HepG2 (cell line): ENCODE results near the gene HTRA3. TPM values are rescaled to one million over a fixed set of nuclear protein-coding genes. Genes with fewer than 3 reads are reported as not detected.

Experiments
- ATAC-seq: fragments of 200-7000 bp; cut with Tn5 transposase; 3 replicates; pipeline ENCODE4 v1.9.1; 2020; ENCODE audit warnings: mild to moderate bottlenecking, moderate library complexity
- BruUV-seq: library from RNA; stranded (reverse); fragments of 400-500 nt; replicated peaks from 2 replicates; lab custom pipeline; 2021; lab: Mats Ljungman, UMichigan
- CTCF ChIA-PET: fragments of 300-600 bp; formaldehyde crosslinking; extraction: SDS; loops from one replicate; lab custom pipeline; 2021; ENCODE audit warnings: low total read pairs, inconsistent platforms, low intra/inter-chr PET ratio; lab: Yijun Ruan, JAX
- POLR2A ChIA-PET: fragments of 350-600 bp; sonication (Branson Sonifier 250); formaldehyde crosslinking; loops from one replicate; lab custom pipeline; 2020; ENCODE audit warnings: antibody characterized with exemption, inconsistent platforms; lab: Yijun Ruan, JAX
- DNase-seq: peaks from one replicate; pipeline ENCODE4 v3.0.0-alpha.2; 2015; ENCODE audit warnings: low spot score
- FAIRE-seq: peaks from 3 replicates; lab custom pipeline; 2011; peaks lifted over from hg19 to GRCh38; lab: Jason Lieb, UNC
- H2AFZ ChIP-seq: one replicate; pipeline ENCODE4 v1.6.1; 2011; ENCODE audit warnings: low read length, inconsistent platforms
- H3K27ac ChIP-seq: fragments of 300-600 bp; 3 replicates; pipeline ENCODE4 v1.8.0; 2011; ENCODE audit warnings: mixed run types, mild to moderate bottlenecking, mixed read lengths, low read length, inconsistent platforms; ENCODE audit not compliant: insufficient read depth; ENCODE audit errors: extremely low read length
- H3K27me3 ChIP-seq, 2 experiments: fragments of 200-600 bp in 1 of 2; 2 replicates in 1 of 2; 3 replicates in 1 of 2; pipeline versions ENCODE4 v1.6.0 to v1.8.0; 2011; ENCODE audit warnings: low read length in 2 of 2, mild to moderate bottlenecking in 2 of 2, moderate library complexity in 2 of 2, inconsistent platforms in 1 of 2; ENCODE audit not compliant: insufficient read depth in 2 of 2, control insufficient read depth in 1 of 2
- H3K36me3 ChIP-seq, 2 experiments: fragments of 200-600 bp in 1 of 2; replicated peaks in 1 of 2; 2 replicates in 1 of 2; 3 replicates in 1 of 2; pipeline versions ENCODE4 v1.5.1 to v1.8.0; 2011; ENCODE audit warnings: low read length in 2 of 2, inconsistent platforms in 1 of 2; ENCODE audit not compliant: insufficient read depth in 2 of 2, control insufficient read depth in 1 of 2
- H3K4me1 ChIP-seq: 2 replicates; pipeline ENCODE4 v1.5.1; 2012; ENCODE audit warnings: low read length, inconsistent platforms; ENCODE audit not compliant: insufficient read depth
- H3K4me2 ChIP-seq: 2 replicates; pipeline ENCODE4 v1.6.0; 2011; ENCODE audit warnings: low read depth, low read length, inconsistent platforms
- H3K4me3 ChIP-seq, 3 experiments: fragments of 200-600 bp in 1 of 3; sonication (generic), shearing (Covaris generic) in 1 of 3; replicated peaks in 1 of 3; 2 replicates each; pipeline ENCODE4 v1.5.1; 2011 to 2016; ENCODE audit warnings: low read length in 3 of 3, inconsistent platforms in 2 of 3, low read depth in 2 of 3, mild to moderate bottlenecking in 2 of 3, control low read depth in 1 of 3, mixed read lengths in 1 of 3; ENCODE audit not compliant: insufficient read depth in 1 of 3
- H3K79me2 ChIP-seq: one replicate; pipeline ENCODE4 v1.6.1; 2011; ENCODE audit warnings: low read length, inconsistent platforms; ENCODE audit not compliant: insufficient read depth
- H3K9ac ChIP-seq: 2 replicates; pipeline ENCODE4 v1.6.0; 2011; ENCODE audit warnings: mild to moderate bottlenecking, low read depth, low read length, inconsistent platforms; ENCODE audit not compliant: insufficient read depth
- H3K9me3 ChIP-seq: 2 replicates; pipeline ENCODE4 v1.5.1; 2012; ENCODE audit warnings: mild to moderate bottlenecking, low read length
- H4K20me1 ChIP-seq: 2 replicates; pipeline ENCODE4 v1.6.0; 2011; ENCODE audit warnings: inconsistent platforms, mild to moderate bottlenecking, low read length, moderate library complexity; ENCODE audit not compliant: insufficient read depth
- BCL6 ChIP-seq: IDR thresholded peaks from 2 replicates; pipeline ENCODE4 v1.6.1; 2016; ENCODE audit warnings: missing genetic modification reagents, missing compliant biosample characterization
- BRD4 ChIP-seq: sonication (generic); formaldehyde crosslinking; IDR thresholded peaks from 2 replicates; pipeline ENCODE4 v1.4.0; 2020; ENCODE audit warnings: missing genetic modification reagents
- DPF2 ChIP-seq: sonication (generic); formaldehyde crosslinking; IDR thresholded peaks from 2 replicates; pipeline ENCODE4 v1.4.0; 2020; ENCODE audit warnings: mild to moderate bottlenecking, low read depth, missing genetic modification reagents, borderline replicate concordance
- PHF21A ChIP-seq: sonication (generic); formaldehyde crosslinking; IDR thresholded peaks from 2 replicates; pipeline ENCODE4 v1.5.0; 2020; ENCODE audit warnings: mild to moderate bottlenecking, missing genetic modification reagents
- STAG1 ChIP-seq: sonication (generic); formaldehyde crosslinking; IDR thresholded peaks from 2 replicates; pipeline ENCODE4 v1.4.0; 2020; ENCODE audit warnings: missing genetic modification reagents
- TBX3 ChIP-seq: fragments of 450-650 bp; IDR thresholded peaks from 2 replicates; pipeline ENCODE4 v1.6.1; 2017; ENCODE audit warnings: antibody characterized with exemption, mild to moderate bottlenecking, inconsistent platforms, borderline replicate concordance
- ZFP36 ChIP-seq: fragments of 150-350 bp; IDR thresholded peaks from 2 replicates; pipeline ENCODE4 v1.6.1; 2018; ENCODE audit warnings: borderline replicate concordance, low read length, low read depth; ENCODE audit not compliant: partially characterized antibody
- ZMYM2 ChIP-seq: sonication (generic); formaldehyde crosslinking; IDR thresholded peaks from 2 replicates; pipeline ENCODE4 v1.8.0; 2022; ENCODE audit warnings: mild to moderate bottlenecking, missing genetic modification reagents
- ZNF441 ChIP-seq: sonication (generic); formaldehyde crosslinking; IDR thresholded peaks from 2 replicates; pipeline ENCODE4 v1.7.0; 2021; ENCODE audit warnings: missing genetic modification reagents, borderline replicate concordance
- WGBS: methylation state at CpG from one replicate; pipeline ENCODE4 v1.1.6; 2017; ENCODE audit warnings: low lambda C conversion rate; 5-methylcytosine and 5-hydroxymethylcytosine counted together
- in situ Hi-C: cut with HindIII; loops from 2 replicates; pipeline ENCODE4 v1.10.0; 2017; ENCODE audit warnings: low pct_unique_long_range_greater_than_20kb; ENCODE audit not compliant: extremely low pct_ligation_motif_present
- intact Hi-C: fragments of 100-400 bp; cut with micrococcal nuclease; formaldehyde crosslinking; loops from one replicate; pipeline ENCODE4 v1.10.0; 2022; ENCODE audit not compliant: unreplicated experiment
- polyA plus RNA-seq, 8 experiments: library from polyadenylated mRNA; depleted of rRNA in 3 of 8; stranded (reverse) in 7 of 8; unstranded in 1 of 8; fragments of >200 nt; fragmentation: Illumina TruSeq in 4 of 8; extraction: Trizol in 4 of 8; gene quantifications; 2 replicates each; pipeline versions ENCODE4 v1.2.1 to v1.2.3, GENCODE V29; 2011 to 2016; ENCODE audit warnings: low read depth in 4 of 8, missing spikeins in 1 of 8, mixed read lengths in 1 of 8; ENCODE audit not compliant: insufficient read depth in 1 of 8
- total RNA-seq, 5 experiments: library from RNA; depleted of rRNA; stranded (reverse); fragments of >200 nt; fragmentation: Illumina TruSeq; extraction: Trizol; gene quantifications; 2 replicates each; pipeline ENCODE4 v1.2.3, GENCODE V29; 2016; ENCODE audit warnings: low read depth in 1 of 5
- TF ChIP-seq, protein P1 (sequence below): sonication (generic); formaldehyde crosslinking; IDR thresholded peaks from 2 replicates; pipeline ENCODE4 v1.5.0; 2020; ENCODE audit warnings: mild to moderate bottlenecking, missing genetic modification reagents, moderate library complexity
- TF ChIP-seq, protein P2 (sequence below), 2 experiments: IDR thresholded peaks; 2 replicates each; pipeline ENCODE4 v1.6.1; 2011 to 2012; ENCODE audit warnings: low read length in 2 of 2, borderline replicate concordance in 1 of 2, low read depth in 1 of 2, mild to moderate bottlenecking in 1 of 2, moderate library complexity in 1 of 2
- TF ChIP-seq, protein P3 (sequence below): sonication (generic); formaldehyde crosslinking; IDR thresholded peaks from 2 replicates; pipeline ENCODE4 v1.4.0; 2020; ENCODE audit warnings: missing genetic modification reagents
- TF ChIP-seq, protein P4 (sequence below): sonication (generic); formaldehyde crosslinking; conservative IDR thresholded peaks from 2 replicates; pipeline ENCODE4 v1.4.0; 2020; ENCODE audit warnings: missing genetic modification reagents

The HTRA3 gene
- total and polyA plus RNA-seq, 2 of the 13 experiments (the other 11 are each of a cell fraction or from before 2014, with no cell fraction given) = 0.17 TPM; not detected in 1

DNA sequence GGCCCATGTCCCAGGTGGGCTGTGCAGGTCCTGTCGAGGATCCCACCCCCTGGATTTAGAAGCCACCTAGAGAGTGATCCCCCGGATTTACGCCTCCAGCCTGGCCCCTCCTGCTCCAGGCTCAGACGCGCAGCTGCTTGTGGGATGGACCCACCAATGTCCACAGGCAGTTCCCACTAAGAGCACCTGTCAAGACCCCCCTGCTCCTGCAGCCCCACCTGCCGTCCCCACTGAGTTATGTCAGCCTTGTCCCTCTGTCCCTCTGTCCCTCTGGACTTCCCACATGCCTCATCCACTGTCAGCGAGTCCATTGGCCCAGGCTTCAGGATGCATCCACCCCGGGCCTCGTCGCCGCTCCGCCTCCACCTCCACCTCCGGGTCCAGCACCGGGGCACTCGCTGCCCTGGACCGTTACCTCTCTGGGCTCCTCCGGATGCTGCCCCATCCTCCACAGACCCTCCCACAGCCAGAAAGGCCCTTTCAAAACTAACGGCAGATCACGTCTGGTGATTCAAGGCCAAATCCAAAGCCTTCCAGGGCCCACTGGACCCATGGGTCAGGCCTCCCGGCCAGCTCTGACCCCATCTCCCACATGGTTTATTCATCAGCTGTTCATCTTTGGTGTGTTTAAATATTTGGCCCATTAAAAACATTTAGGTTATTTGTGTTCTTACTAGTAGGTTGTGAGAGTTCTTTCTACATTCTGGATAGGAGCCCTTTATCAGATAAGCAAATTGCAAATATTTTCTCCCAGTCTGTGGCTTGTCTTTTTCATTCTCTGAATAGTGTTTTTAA lies 28.3 kb downstream of the HTRA3 start:
- Histone ChIP-seq H3K36me3 (no peaks in the 10 kb centered on the region), H3K27ac (no peak overlapping the region), H3K4me2 (no peak overlapping the region), H3K9ac (no peak overlapping the region), H3K27me3 (peaks cover 2 to 15% of the 10 kb centered on the region in 2 experiments; a peak in 1 of 5 replicates), H3K4me1 (no peaks in the 10 kb centered on the region), H4K20me1 (no peaks in the 10 kb centered on the region), H3K4me3 (no peak overlapping the region), H2AFZ (no peak overlapping the region), H3K9me3 (no peaks in the 10 kb centered on the region), H3K79me2 (no peaks in the 10 kb centered on the region)
- FAIRE-seq = no peak
- in situ Hi-C loops (no loop called here), intact Hi-C loops (no loop called here)
- ChIA-PET CTCF (no interaction called here), POLR2A (no interaction called here)
- BruUV-seq = no TSS peak
- 26% methylated on average over 14 of the region's 20 CpGs for WGBS
- TF ChIP-seq ZMYM2 (CRISPR knock-in tag) = no peak
- TF ChIP-seq, protein P1, sequence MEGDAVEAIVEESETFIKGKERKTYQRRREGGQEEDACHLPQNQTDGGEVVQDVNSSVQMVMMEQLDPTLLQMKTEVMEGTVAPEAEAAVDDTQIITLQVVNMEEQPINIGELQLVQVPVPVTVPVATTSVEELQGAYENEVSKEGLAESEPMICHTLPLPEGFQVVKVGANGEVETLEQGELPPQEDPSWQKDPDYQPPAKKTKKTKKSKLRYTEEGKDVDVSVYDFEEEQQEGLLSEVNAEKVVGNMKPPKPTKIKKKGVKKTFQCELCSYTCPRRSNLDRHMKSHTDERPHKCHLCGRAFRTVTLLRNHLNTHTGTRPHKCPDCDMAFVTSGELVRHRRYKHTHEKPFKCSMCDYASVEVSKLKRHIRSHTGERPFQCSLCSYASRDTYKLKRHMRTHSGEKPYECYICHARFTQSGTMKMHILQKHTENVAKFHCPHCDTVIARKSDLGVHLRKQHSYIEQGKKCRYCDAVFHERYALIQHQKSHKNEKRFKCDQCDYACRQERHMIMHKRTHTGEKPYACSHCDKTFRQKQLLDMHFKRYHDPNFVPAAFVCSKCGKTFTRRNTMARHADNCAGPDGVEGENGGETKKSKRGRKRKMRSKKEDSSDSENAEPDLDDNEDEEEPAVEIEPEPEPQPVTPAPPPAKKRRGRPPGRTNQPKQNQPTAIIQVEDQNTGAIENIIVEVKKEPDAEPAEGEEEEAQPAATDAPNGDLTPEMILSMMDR (CRISPR knock-in tag) = peak; percentile 42
- no peak for TF ChIP-seq DPF2 (CRISPR knock-in tag)
- TF ChIP-seq BCL6 (CRISPR knock-in tag) = no peak
- no peak for TF ChIP-seq ZNF441 (CRISPR knock-in tag)
- no peak for TF ChIP-seq BRD4 (CRISPR knock-in tag)
- TF ChIP-seq, protein P2, sequence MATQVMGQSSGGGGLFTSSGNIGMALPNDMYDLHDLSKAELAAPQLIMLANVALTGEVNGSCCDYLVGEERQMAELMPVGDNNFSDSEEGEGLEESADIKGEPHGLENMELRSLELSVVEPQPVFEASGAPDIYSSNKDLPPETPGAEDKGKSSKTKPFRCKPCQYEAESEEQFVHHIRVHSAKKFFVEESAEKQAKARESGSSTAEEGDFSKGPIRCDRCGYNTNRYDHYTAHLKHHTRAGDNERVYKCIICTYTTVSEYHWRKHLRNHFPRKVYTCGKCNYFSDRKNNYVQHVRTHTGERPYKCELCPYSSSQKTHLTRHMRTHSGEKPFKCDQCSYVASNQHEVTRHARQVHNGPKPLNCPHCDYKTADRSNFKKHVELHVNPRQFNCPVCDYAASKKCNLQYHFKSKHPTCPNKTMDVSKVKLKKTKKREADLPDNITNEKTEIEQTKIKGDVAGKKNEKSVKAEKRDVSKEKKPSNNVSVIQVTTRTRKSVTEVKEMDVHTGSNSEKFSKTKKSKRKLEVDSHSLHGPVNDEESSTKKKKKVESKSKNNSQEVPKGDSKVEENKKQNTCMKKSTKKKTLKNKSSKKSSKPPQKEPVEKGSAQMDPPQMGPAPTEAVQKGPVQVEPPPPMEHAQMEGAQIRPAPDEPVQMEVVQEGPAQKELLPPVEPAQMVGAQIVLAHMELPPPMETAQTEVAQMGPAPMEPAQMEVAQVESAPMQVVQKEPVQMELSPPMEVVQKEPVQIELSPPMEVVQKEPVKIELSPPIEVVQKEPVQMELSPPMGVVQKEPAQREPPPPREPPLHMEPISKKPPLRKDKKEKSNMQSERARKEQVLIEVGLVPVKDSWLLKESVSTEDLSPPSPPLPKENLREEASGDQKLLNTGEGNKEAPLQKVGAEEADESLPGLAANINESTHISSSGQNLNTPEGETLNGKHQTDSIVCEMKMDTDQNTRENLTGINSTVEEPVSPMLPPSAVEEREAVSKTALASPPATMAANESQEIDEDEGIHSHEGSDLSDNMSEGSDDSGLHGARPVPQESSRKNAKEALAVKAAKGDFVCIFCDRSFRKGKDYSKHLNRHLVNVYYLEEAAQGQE (IDR thresholded peaks at IDR 0.05; ENCODE audit: borderline replicate concordance in 1 of 2, low read depth in 1 of 2, low read length in 2 of 2) = no peak
- TF ChIP-seq ZFP36 = no peak
- TF ChIP-seq STAG1 (CRISPR knock-in tag) = 0 out of 2 replicates have a peak, but pooled peaks have one; percentile 4
- TF ChIP-seq, protein P3, sequence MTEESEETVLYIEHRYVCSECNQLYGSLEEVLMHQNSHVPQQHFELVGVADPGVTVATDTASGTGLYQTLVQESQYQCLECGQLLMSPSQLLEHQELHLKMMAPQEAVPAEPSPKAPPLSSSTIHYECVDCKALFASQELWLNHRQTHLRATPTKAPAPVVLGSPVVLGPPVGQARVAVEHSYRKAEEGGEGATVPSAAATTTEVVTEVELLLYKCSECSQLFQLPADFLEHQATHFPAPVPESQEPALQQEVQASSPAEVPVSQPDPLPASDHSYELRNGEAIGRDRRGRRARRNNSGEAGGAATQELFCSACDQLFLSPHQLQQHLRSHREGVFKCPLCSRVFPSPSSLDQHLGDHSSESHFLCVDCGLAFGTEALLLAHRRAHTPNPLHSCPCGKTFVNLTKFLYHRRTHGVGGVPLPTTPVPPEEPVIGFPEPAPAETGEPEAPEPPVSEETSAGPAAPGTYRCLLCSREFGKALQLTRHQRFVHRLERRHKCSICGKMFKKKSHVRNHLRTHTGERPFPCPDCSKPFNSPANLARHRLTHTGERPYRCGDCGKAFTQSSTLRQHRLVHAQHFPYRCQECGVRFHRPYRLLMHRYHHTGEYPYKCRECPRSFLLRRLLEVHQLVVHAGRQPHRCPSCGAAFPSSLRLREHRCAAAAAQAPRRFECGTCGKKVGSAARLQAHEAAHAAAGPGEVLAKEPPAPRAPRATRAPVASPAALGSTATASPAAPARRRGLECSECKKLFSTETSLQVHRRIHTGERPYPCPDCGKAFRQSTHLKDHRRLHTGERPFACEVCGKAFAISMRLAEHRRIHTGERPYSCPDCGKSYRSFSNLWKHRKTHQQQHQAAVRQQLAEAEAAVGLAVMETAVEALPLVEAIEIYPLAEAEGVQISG (CRISPR knock-in tag) = no peak
- TF ChIP-seq, protein P4, sequence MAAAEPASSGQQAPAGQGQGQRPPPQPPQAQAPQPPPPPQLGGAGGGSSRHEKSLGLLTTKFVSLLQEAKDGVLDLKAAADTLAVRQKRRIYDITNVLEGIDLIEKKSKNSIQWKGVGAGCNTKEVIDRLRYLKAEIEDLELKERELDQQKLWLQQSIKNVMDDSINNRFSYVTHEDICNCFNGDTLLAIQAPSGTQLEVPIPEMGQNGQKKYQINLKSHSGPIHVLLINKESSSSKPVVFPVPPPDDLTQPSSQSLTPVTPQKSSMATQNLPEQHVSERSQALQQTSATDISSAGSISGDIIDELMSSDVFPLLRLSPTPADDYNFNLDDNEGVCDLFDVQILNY = no peak
- no peak for TF ChIP-seq TBX3
- no peak for TF ChIP-seq PHF21A (CRISPR knock-in tag)
- peak; percentile 70 for ATAC-seq
- no peak for DNase-seq
